Stimulated activated memory B cell treated with anti-CD40 and anti-IgM and Interleukin-4, amounts not matched to agents 10 μg/mL and 1 μg/mL and 100 μg/mL, for 72 hours (primary cell): ENCODE results near the gene ZNF84.

ENCODE experiments used
- ATAC-seq: fragments of 150-1000 bp; cut with Tn5 transposase; 2 replicates; pipeline ENCODE4 v1.10.0; 2021
- H3K27ac Mint-ChIP-seq: one replicate; pipeline ENCODE4 v1.8.0; 2022; ENCODE audit warnings: mild to moderate bottlenecking, mixed read lengths
- H3K27me3 Mint-ChIP-seq: one replicate; pipeline ENCODE4 v1.8.0; 2022; ENCODE audit warnings: mixed read lengths
- H3K36me3 Mint-ChIP-seq: one replicate; pipeline ENCODE4 v1.8.0; 2022; ENCODE audit warnings: mixed read lengths
- H3K4me1 Mint-ChIP-seq: one replicate; pipeline ENCODE4 v1.8.0; 2022; ENCODE audit warnings: mixed read lengths
- H3K4me3 Mint-ChIP-seq: one replicate; pipeline ENCODE4 v1.8.0; 2022; ENCODE audit warnings: mild to moderate bottlenecking, moderate library complexity, mixed read lengths
- H3K9me3 Mint-ChIP-seq: one replicate; pipeline ENCODE4 v1.8.0; 2022; ENCODE audit warnings: mixed read lengths

ZNF84 gene

DNA sequence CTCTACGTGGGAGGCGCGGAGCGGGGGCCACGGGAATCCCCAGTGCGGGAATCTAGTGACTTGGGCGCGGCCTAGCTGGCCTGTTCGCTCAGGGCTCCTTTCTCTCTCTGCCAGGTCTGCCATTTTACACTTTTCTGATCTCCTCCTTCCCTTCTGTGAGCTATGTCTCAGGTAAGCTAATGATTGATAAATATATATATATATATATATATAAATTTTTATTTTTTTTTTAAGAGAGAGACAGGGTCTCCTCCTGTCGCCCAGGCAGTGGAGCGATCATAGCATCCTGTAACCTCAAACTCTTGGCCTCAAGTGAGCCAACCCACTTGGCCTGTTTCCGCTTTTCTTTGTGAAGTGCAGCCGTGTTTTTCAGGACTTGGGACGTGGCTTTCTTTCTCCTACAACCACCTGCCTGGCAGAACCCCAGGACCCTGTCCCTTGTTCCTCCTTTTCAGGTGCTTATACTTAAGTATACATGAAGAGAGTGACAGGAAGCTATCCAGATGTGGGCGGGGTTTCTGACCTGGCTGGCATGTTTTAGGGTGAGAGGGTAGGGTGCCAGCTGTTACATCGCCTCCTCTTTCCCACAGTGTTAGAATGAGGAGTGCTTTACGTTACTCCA lies 44.0 kb downstream of the ZNF84 start:
- Mint-ChIP-seq H3K9me3 (peaks cover 28% of the 10 kb centered on the region), H3K4me3 (no peak overlapping the region), H3K27me3 (no peaks in the 10 kb centered on the region), H3K4me1 (peaks cover 5% of the 10 kb centered on the region), H3K27ac (no peak overlapping the region), H3K36me3 (peaks cover 55% of the 10 kb centered on the region)
- ATAC-seq = no peak

DNA sequence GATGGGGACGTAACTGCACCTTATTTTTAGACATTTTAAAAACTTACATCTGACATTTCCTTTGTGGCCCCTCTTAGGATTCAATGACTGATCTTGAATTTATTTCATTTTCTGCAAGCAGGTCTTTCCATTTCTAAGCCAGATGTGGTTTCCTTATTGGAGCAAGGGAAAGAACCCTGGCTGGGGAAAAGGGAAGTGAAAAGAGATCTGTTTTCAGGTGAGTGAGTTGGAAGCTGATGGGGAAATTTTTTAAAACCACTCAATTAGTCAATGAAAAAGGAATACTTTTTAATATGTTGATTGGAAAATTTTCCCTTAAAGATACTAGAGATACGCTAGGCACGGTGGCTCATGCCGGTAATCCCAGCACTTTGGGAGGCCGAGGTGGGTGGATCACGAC lies 46.0 kb downstream of the ZNF84 start:
- peak overlapping the region; percentile 27 for H3K27ac Mint-ChIP-seq
- no peaks in the 10 kb centered on the region for H3K27me3 Mint-ChIP-seq
- no peak for ATAC-seq
- no peak overlapping the region for H3K4me3 Mint-ChIP-seq
- H3K36me3 Mint-ChIP-seq = peaks cover 67% of the 10 kb centered on the region
- peaks cover 22% of the 10 kb centered on the region for H3K9me3 Mint-ChIP-seq
- peaks cover 5% of the 10 kb centered on the region for H3K4me1 Mint-ChIP-seq

DNA sequence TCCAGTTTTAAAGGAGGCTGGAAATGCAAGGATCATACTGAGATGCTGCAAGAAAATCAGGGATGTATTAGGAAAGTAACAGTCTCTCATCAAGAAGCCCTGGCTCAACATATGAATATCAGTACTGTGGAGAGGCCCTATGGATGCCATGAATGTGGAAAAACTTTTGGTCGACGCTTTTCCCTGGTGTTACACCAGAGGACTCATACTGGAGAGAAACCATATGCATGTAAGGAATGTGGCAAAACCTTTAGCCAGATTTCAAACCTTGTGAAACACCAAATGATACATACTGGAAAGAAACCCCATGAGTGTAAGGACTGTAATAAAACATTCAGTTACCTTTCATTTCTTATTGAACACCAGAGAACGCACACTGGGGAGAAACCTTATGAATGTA lies 68.3 kb downstream of the ZNF84 start:
- no peak overlapping the region for H3K4me3 Mint-ChIP-seq
- no peak for ATAC-seq
- no peak overlapping the region for H3K27ac Mint-ChIP-seq
- H3K9me3 Mint-ChIP-seq = peaks cover 21% of the 10 kb centered on the region
- H3K4me1 Mint-ChIP-seq = no peaks in the 10 kb centered on the region
- no peaks in the 10 kb centered on the region for H3K27me3 Mint-ChIP-seq
- peaks cover 95% of the 10 kb centered on the region for H3K36me3 Mint-ChIP-seq

DNA sequence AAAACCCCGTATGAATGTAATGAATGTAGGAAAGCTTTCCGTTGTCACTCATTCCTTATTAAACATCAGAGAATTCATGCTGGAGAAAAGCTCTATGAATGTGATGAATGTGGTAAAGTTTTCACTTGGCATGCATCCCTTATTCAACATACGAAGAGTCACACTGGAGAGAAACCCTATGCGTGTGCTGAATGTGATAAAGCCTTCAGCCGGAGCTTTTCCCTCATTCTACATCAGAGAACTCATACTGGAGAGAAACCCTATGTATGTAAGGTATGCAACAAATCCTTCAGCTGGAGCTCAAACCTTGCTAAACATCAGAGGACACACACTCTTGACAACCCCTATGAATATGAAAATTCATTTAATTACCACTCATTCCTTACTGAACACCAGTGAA lies 68.9 kb downstream of the ZNF84 start:
- no peaks in the 10 kb centered on the region for H3K4me1 Mint-ChIP-seq
- ATAC-seq = no peak
- no peak overlapping the region for H3K4me3 Mint-ChIP-seq
- H3K27ac Mint-ChIP-seq = no peak overlapping the region
- peaks cover 24% of the 10 kb centered on the region for H3K9me3 Mint-ChIP-seq
- H3K36me3 Mint-ChIP-seq = peaks cover 93% of the 10 kb centered on the region
- no peaks in the 10 kb centered on the region for H3K27me3 Mint-ChIP-seq

DNA sequence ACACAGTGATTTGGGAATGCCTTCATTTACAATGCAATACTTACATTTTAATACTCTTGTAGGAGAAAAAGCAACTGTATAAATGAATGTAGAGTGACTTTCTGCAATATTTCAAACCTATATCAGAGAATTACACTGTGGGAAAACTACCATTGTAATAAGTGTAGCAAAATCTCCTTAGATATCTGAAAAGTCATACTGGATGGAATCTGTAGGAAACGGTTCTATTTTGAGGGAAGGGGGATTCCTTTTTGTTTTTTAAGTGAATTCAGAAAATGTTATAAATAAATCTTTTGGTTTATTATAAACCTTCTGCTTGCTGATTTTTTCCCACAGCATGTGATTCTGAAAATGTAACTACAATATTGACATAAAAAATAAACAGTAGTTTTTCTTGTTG lies 69.8 kb downstream of the ZNF84 start:
- Mint-ChIP-seq H3K36me3 (peaks cover 89% of the 10 kb centered on the region), H3K27me3 (no peaks in the 10 kb centered on the region), H3K9me3 (peaks cover 23% of the 10 kb centered on the region), H3K4me3 (no peak overlapping the region), H3K4me1 (no peaks in the 10 kb centered on the region), H3K27ac (no peak overlapping the region)
- ATAC-seq = no peak

DNA sequence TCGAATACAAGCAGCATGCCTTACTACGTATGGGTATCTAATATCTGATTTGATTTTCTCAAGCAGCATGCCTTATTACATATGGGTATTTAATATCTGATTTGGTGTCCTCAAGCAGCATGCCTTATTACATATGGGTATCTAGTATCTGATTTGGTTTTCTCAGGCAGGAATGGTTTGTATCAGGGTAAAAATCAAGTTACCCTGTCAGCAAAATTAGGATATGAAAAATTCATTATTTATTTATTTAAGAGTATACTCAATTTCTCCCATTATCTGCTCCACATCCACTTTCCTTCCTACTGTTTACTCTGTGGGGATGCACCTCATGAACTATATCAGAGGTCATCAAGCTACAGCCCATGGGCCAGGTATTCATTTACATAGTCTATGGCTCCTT lies 70.8 kb downstream of the ZNF84 start:
- ATAC-seq = no peak
- Mint-ChIP-seq H3K27ac (no peak overlapping the region), H3K36me3 (peaks cover 84% of the 10 kb centered on the region), H3K4me3 (no peak overlapping the region), H3K9me3 (peaks cover 23% of the 10 kb centered on the region), H3K27me3 (no peaks in the 10 kb centered on the region), H3K4me1 (no peaks in the 10 kb centered on the region)
